Natural killer cell treated with Interleukin-12 subunit alpha and Interleukin-12 subunit beta and Interleukin-15 and Interleukin-18, amount 100 ng/mL, for 72 hours (primary cell): ENCODE results near the gene TFF3. TPM values are rescaled to one million over a fixed set of nuclear protein-coding genes. Genes with fewer than 3 reads are reported as not detected.

Experiments
- ATAC-seq, 2 donors: fragments of 150-1000 bp; cut with Tn5 transposase in 1 of 2; sonication (Bioruptor Pico), chemical (Tn5 transposase) in 1 of 2; 2 replicates each; pipeline ENCODE4 v1.10.0; 2021
- DNase-seq: peaks from one replicate; pipeline ENCODE4 v3.0.0; 2022; ENCODE audit warnings: low spot score
- H3K27ac Mint-ChIP-seq, 2 donors: 1 replicate in 1 of 2; 2 replicates in 1 of 2; pipeline ENCODE4 v1.8.0; 2022; ENCODE audit warnings: mixed read lengths in 2 of 2, mild to moderate bottlenecking in 1 of 2, moderate library complexity in 1 of 2
- H3K27me3 Mint-ChIP-seq, 2 donors: 1 replicate in 1 of 2; 2 replicates in 1 of 2; pipeline ENCODE4 v1.8.0; 2022; ENCODE audit warnings: mixed read lengths in 2 of 2
- H3K36me3 Mint-ChIP-seq: one replicate; pipeline ENCODE4 v1.8.0; 2022; ENCODE audit warnings: mixed read lengths
- H3K4me1 Mint-ChIP-seq, 2 donors: 1 replicate in 1 of 2; 2 replicates in 1 of 2; pipeline ENCODE4 v1.8.0; 2022; ENCODE audit warnings: low read depth in 2 of 2, mixed read lengths in 2 of 2, mild to moderate bottlenecking in 1 of 2
- H3K4me3 Mint-ChIP-seq: one replicate; pipeline ENCODE4 v1.8.0; 2022; ENCODE audit warnings: mixed read lengths
- H3K9me3 Mint-ChIP-seq: 2 replicates; pipeline ENCODE4 v1.8.0; 2022; ENCODE audit warnings: mixed read lengths
- total RNA-seq, 2 donors: library from RNA; stranded (reverse); gene quantifications; one replicate each; pipeline ENCODE4 v1.2.3, GENCODE V29; 2022

The TFF3 gene
- total RNA-seq, 2 donors from 2014 or later = not detected

GRCh38 chr21:42310411-42311001 lies 4.7 kb downstream of the TFF3 start:
- DNase-seq (no peak), ATAC-seq (no peak)
- no peak overlapping the region for H3K4me3 Mint-ChIP-seq
- H3K4me1 Mint-ChIP-seq = no peaks in the 10 kb centered on the region
- no peaks in the 10 kb centered on the region for H3K9me3 Mint-ChIP-seq
- H3K27ac Mint-ChIP-seq = no peak overlapping the region
- no peaks in the 10 kb centered on the region for H3K36me3 Mint-ChIP-seq
- H3K27me3 Mint-ChIP-seq = peaks cover 10 to 13% of the 10 kb centered on the region in 2 donors

GRCh38 chr21:42309753-42310213 lies 5.4 kb downstream of the TFF3 start:
- no peaks in the 10 kb centered on the region for H3K4me1 Mint-ChIP-seq
- H3K9me3 Mint-ChIP-seq = no peaks in the 10 kb centered on the region
- H3K4me3 Mint-ChIP-seq = no peak overlapping the region
- H3K27me3 Mint-ChIP-seq = peaks cover 10 to 13% of the 10 kb centered on the region in 2 donors
- no peaks in the 10 kb centered on the region for H3K36me3 Mint-ChIP-seq
- H3K27ac Mint-ChIP-seq = no peak overlapping the region
- ATAC-seq (peak; percentile 37 to 58), DNase-seq (peak; percentile 59)

GRCh38 chr21:42308914-42309752 lies 6.1 kb downstream of the TFF3 start:
- no peaks in the 10 kb centered on the region for H3K4me1 Mint-ChIP-seq
- ATAC-seq (peak in 1 of 2 donors; percentile 15), DNase-seq (no peak)
- no peaks in the 10 kb centered on the region for H3K36me3 Mint-ChIP-seq
- no peaks in the 10 kb centered on the region for H3K9me3 Mint-ChIP-seq
- H3K27me3 Mint-ChIP-seq = peaks cover 10 to 16% of the 10 kb centered on the region in 2 donors
- H3K27ac Mint-ChIP-seq = no peak overlapping the region
- H3K4me3 Mint-ChIP-seq = no peak overlapping the region

- H3K27ac Mint-ChIP-seq = no peak overlapping the region
- H3K9me3 Mint-ChIP-seq = no peaks in the 10 kb centered on the region
- peak; percentile 26 for DNase-seq
- no peak overlapping the region for H3K4me3 Mint-ChIP-seq
- H3K36me3 Mint-ChIP-seq = no peaks in the 10 kb centered on the region
- H3K27me3 Mint-ChIP-seq = peaks cover 10 to 16% of the 10 kb centered on the region in 2 donors
- no peaks in the 10 kb centered on the region for H3K4me1 Mint-ChIP-seq
- ATAC-seq = no peak
These were observed 6.9 kb downstream of the TFF3 start for GRCh38 chr21:42308161-42308913.

- DNase-seq (no peak), ATAC-seq (no peak)
- H3K4me3 Mint-ChIP-seq = no peak overlapping the region
- H3K9me3 Mint-ChIP-seq = no peaks in the 10 kb centered on the region
- H3K36me3 Mint-ChIP-seq = no peaks in the 10 kb centered on the region
- H3K27me3 Mint-ChIP-seq = peaks cover 10 to 16% of the 10 kb centered on the region in 2 donors
- no peaks in the 10 kb centered on the region for H3K4me1 Mint-ChIP-seq
- H3K27ac Mint-ChIP-seq = no peak overlapping the region
These were observed 8.1 kb downstream of the TFF3 start for GRCh38 chr21:42307106-42307505.

GRCh38 chr21:42306366-42307035 lies 8.7 kb downstream of the TFF3 start:
- Mint-ChIP-seq H3K4me1 (no peaks in the 10 kb centered on the region), H3K27me3 (peaks cover 10 to 16% of the 10 kb centered on the region in 2 donors), H3K9me3 (no peaks in the 10 kb centered on the region), H3K4me3 (no peak overlapping the region), H3K27ac (no peak overlapping the region), H3K36me3 (no peaks in the 10 kb centered on the region)
- DNase-seq = peak; percentile 37
- ATAC-seq = no peak

GRCh38 chr21:42305707-42306147 lies 9.5 kb downstream of the TFF3 start:
- H3K27ac Mint-ChIP-seq = no peak overlapping the region
- no peak overlapping the region for H3K4me3 Mint-ChIP-seq

GRCh38 chr21:42304556-42305454 lies 10.4 kb downstream of the TFF3 start:
- Mint-ChIP-seq H3K4me3 (no peak overlapping the region), H3K27ac (no peak overlapping the region), H3K4me1 (peaks cover 0 to 3% of the 10 kb centered on the region in 2 donors), H3K36me3 (no peaks in the 10 kb centered on the region), H3K27me3 (peaks cover 10 to 12% of the 10 kb centered on the region in 2 donors), H3K9me3 (no peaks in the 10 kb centered on the region)
- ATAC-seq (no peak), DNase-seq (peak; percentile 35)

More at GRCh38 chr21:42305707-42306147, 9.5 kb downstream of the TFF3 start:
- H3K27me3 Mint-ChIP-seq = peaks cover 10 to 16% of the 10 kb centered on the region in 2 donors
- no peaks in the 10 kb centered on the region for H3K36me3 Mint-ChIP-seq
- no peaks in the 10 kb centered on the region for H3K4me1 Mint-ChIP-seq
- ATAC-seq = no peak
- peak; percentile 35 for DNase-seq
- no peaks in the 10 kb centered on the region for H3K9me3 Mint-ChIP-seq

GRCh38 chr21:42303443-42303842 lies 11.8 kb downstream of the TFF3 start:
- H3K9me3 Mint-ChIP-seq = no peaks in the 10 kb centered on the region
- DNase-seq (no peak), ATAC-seq (no peak)
- peaks cover 0 to 3% of the 10 kb centered on the region in 2 donors for H3K4me1 Mint-ChIP-seq
- no peaks in the 10 kb centered on the region for H3K36me3 Mint-ChIP-seq
- H3K4me3 Mint-ChIP-seq = no peak overlapping the region
- H3K27me3 Mint-ChIP-seq = peaks cover 10 to 12% of the 10 kb centered on the region in 2 donors
- no peak overlapping the region for H3K27ac Mint-ChIP-seq

- H3K9me3 Mint-ChIP-seq = no peaks in the 10 kb centered on the region
- no peak overlapping the region for H3K27ac Mint-ChIP-seq
- H3K4me3 Mint-ChIP-seq = no peak overlapping the region
- H3K36me3 Mint-ChIP-seq = no peaks in the 10 kb centered on the region
- H3K4me1 Mint-ChIP-seq = peaks cover 0 to 3% of the 10 kb centered on the region in 2 donors
- DNase-seq (peak; percentile 59), ATAC-seq (no peak)
- H3K27me3 Mint-ChIP-seq = peaks cover 10% of the 10 kb centered on the region in 2 donors
These were observed 12.4 kb downstream of the TFF3 start for GRCh38 chr21:42302794-42303193.

- Mint-ChIP-seq H3K27me3 (peaks cover 7 to 10% of the 10 kb centered on the region in 2 donors), H3K4me1 (peaks cover 0 to 3% of the 10 kb centered on the region in 2 donors), H3K4me3 (no peak overlapping the region), H3K9me3 (no peaks in the 10 kb centered on the region), H3K36me3 (no peaks in the 10 kb centered on the region), H3K27ac (no peak overlapping the region)
- peak; percentile 20 for DNase-seq
- ATAC-seq = no peak
These were observed 13.0 kb downstream of the TFF3 start for GRCh38 chr21:42302076-42302650.

- no peaks in the 10 kb centered on the region for H3K36me3 Mint-ChIP-seq
- peak; percentile 58 for DNase-seq
- H3K27ac Mint-ChIP-seq = no peak overlapping the region
- ATAC-seq = no peak
- H3K9me3 Mint-ChIP-seq = no peaks in the 10 kb centered on the region
- peaks cover under 1 to 5% of the 10 kb centered on the region in 2 donors for H3K27me3 Mint-ChIP-seq
- no peak overlapping the region for H3K4me3 Mint-ChIP-seq
- peaks cover 0 to 3% of the 10 kb centered on the region in 2 donors for H3K4me1 Mint-ChIP-seq
These were observed 13.7 kb downstream of the TFF3 start for GRCh38 chr21:42301371-42302075.
